WTC11 (cell line): Measurements from ENCODE around the gene GPR108. TPM values are rescaled to one million over a fixed set of nuclear protein-coding genes. Genes with fewer than 3 reads are reported as not detected.

Experiments
- ATAC-seq: fragments of 200-7000 bp; cut with Tn5 transposase; 2 replicates; pipeline ENCODE4 v1.10.0; 2021; ENCODE audit warnings: mild to moderate bottlenecking, moderate library complexity
- CTCF ChIA-PET: fragments of 300-600 bp; sonication (Branson Sonifier 250); formaldehyde crosslinking; loops from one replicate; lab custom pipeline; 2021; ENCODE audit warnings: antibody characterized with exemption; lab: Charles Lee
- POLR2A ChIA-PET: fragments of 350-600 bp; sonication (Branson Sonifier 250); formaldehyde crosslinking; loops from one replicate; lab custom pipeline; 2021; ENCODE audit warnings: antibody characterized with exemption; lab: Charles Lee
- DNase-seq: peaks from one replicate; pipeline ENCODE4 v3.0.0; 2021; ENCODE audit warnings: low spot score
- H3K27ac Mint-ChIP-seq: 2 replicates; pipeline ENCODE4 v1.8.0; 2021; ENCODE audit warnings: mixed read lengths
- H3K27me3 Mint-ChIP-seq: 2 replicates; pipeline ENCODE4 v1.8.0; 2021; ENCODE audit warnings: low read depth, mild to moderate bottlenecking, moderate library complexity, mixed read lengths
- H3K36me3 Mint-ChIP-seq: 2 replicates; pipeline ENCODE4 v1.8.0; 2021; ENCODE audit warnings: mixed read lengths
- H3K4me1 Mint-ChIP-seq: 2 replicates; pipeline ENCODE4 v1.8.0; 2022; ENCODE audit warnings: mixed read lengths
- H3K4me3 Mint-ChIP-seq: 2 replicates; pipeline ENCODE4 v1.8.0; 2021; ENCODE audit warnings: mild to moderate bottlenecking, moderate library complexity, mixed read lengths
- H3K9me3 Mint-ChIP-seq: 2 replicates; pipeline ENCODE4 v1.8.0; 2021; ENCODE audit warnings: mixed read lengths
- ATF1 ChIP-seq: sonication (generic); formaldehyde crosslinking; IDR thresholded peaks from 2 replicates; pipeline ENCODE4 v1.8.1; 2023; ENCODE audit warnings: mild to moderate bottlenecking, moderate library complexity, missing genetic modification reagents
- CREM ChIP-seq: sonication (generic); formaldehyde crosslinking; IDR thresholded peaks from 2 replicates; pipeline ENCODE4 v1.8.1; 2022; ENCODE audit warnings: mild to moderate bottlenecking, missing genetic modification reagents, moderate library complexity
- ETV6 ChIP-seq: sonication (generic); formaldehyde crosslinking; IDR thresholded peaks from 2 replicates; pipeline ENCODE4 v1.8.1; 2022; ENCODE audit warnings: mild to moderate bottlenecking, missing genetic modification reagents
- GTF2I ChIP-seq: fragments of 250-450 bp; sonication (Bioruptor Pico); conservative IDR thresholded peaks from 2 replicates; pipeline ENCODE4 v1.4.0; 2021; ENCODE audit warnings: mild to moderate bottlenecking
- HMGA2 ChIP-seq: fragments of 250-450 bp; sonication (Bioruptor Pico); IDR thresholded peaks from 2 replicates; pipeline ENCODE4 v1.4.0; 2021; ENCODE audit warnings: mild to moderate bottlenecking, moderate library complexity
- OVOL2 ChIP-seq: fragments of 250-450 bp; sonication (Bioruptor Pico); IDR thresholded peaks from 2 replicates; pipeline ENCODE4 v1.9.0; 2021; ENCODE audit warnings: mild to moderate bottlenecking, borderline replicate concordance
- RORB ChIP-seq: fragments of 250-450 bp; sonication (Bioruptor Pico); IDR thresholded peaks from 2 replicates; pipeline ENCODE4 v1.9.0; 2021; ENCODE audit warnings: mild to moderate bottlenecking
- SP1 ChIP-seq: sonication (generic); formaldehyde crosslinking; conservative IDR thresholded peaks from 2 replicates; pipeline ENCODE4 v1.8.1; 2022; ENCODE audit warnings: missing genetic modification reagents
- TP53 ChIP-seq: sonication (generic); formaldehyde crosslinking; IDR thresholded peaks from 2 replicates; pipeline ENCODE4 v1.8.1; 2023; ENCODE audit warnings: mild to moderate bottlenecking, missing genetic modification reagents
- ZBTB21 ChIP-seq: sonication (generic); formaldehyde crosslinking; IDR thresholded peaks from 2 replicates; pipeline ENCODE4 v1.8.1; 2023; ENCODE audit warnings: mild to moderate bottlenecking, missing genetic modification reagents, borderline replicate concordance
- ZNF263 ChIP-seq: sonication (generic); formaldehyde crosslinking; IDR thresholded peaks from 2 replicates; pipeline ENCODE4 v1.8.1; 2022; ENCODE audit warnings: low read depth, mild to moderate bottlenecking, moderate library complexity, missing genetic modification reagents
- ZNF671 ChIP-seq: fragments of 250-450 bp; sonication (Bioruptor Pico); IDR thresholded peaks from 2 replicates; pipeline ENCODE4 v1.8.0; 2021; ENCODE audit warnings: mild to moderate bottlenecking
- total RNA-seq: library from RNA; stranded (reverse); gene quantifications from 3 replicates; pipeline ENCODE4 v1.2.3, GENCODE V29; 2021
- TF ChIP-seq, protein P1 (sequence below): fragments of 200-600 bp; IDR thresholded peaks from 2 replicates; pipeline ENCODE4 v1.8.0; 2022; ENCODE audit warnings: antibody characterized with exemption
- TF ChIP-seq, protein P2 (sequence below): sonication (generic); formaldehyde crosslinking; IDR thresholded peaks from 2 replicates; pipeline ENCODE4 v1.8.1; 2022; ENCODE audit warnings: missing genetic modification reagents, borderline replicate concordance
- TF ChIP-seq, protein P3 (sequence below): fragments of 250-450 bp; sonication (Bioruptor Pico); IDR thresholded peaks from 2 replicates; pipeline ENCODE4 v1.8.0; 2021; ENCODE audit warnings: mild to moderate bottlenecking
- TF ChIP-seq, protein P4 (sequence below): fragments of 250-450 bp; sonication (Bioruptor Pico); IDR thresholded peaks from 2 replicates; pipeline ENCODE4 v1.9.0; 2021; ENCODE audit warnings: moderate library complexity, mild to moderate bottlenecking, inconsistent platforms, borderline replicate concordance
- TF ChIP-seq, protein P5 (sequence below): sonication (generic); formaldehyde crosslinking; IDR thresholded peaks from 2 replicates; pipeline ENCODE4 v1.8.0; 2023; ENCODE audit warnings: mild to moderate bottlenecking, missing genetic modification reagents
- TF ChIP-seq, protein P6 (sequence below): sonication (generic); formaldehyde crosslinking; IDR thresholded peaks from 2 replicates; pipeline ENCODE4 v1.8.0; 2023; ENCODE audit warnings: missing genetic modification reagents
- TF ChIP-seq, protein P7 (sequence below): sonication (generic); formaldehyde crosslinking; IDR thresholded peaks from 2 replicates; pipeline ENCODE4 v1.8.0; 2022; ENCODE audit warnings: mild to moderate bottlenecking, missing genetic modification reagents
- TF ChIP-seq, protein P8 (sequence below): sonication (generic); formaldehyde crosslinking; IDR thresholded peaks from 2 replicates; pipeline ENCODE4 v1.8.1; 2022; ENCODE audit warnings: low read depth, missing genetic modification reagents, borderline replicate concordance

Gene GPR108
- total RNA-seq, 1 experiment from 2014 or later = 48.7 TPM

DNA sequence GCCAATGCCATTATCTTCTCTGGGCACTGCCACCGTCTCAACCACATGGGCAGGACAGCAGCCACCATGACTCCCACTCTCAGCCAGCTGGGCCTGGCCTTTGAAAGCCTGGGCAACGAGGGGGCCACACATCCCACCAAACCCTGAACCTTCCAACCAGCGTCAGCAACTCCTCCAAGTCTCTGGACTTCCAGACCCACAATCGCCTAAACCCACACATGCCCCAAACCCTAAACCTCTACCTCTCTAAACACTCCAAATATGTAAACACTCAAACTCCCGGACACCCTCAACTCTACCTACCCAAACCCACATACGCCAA, 17.9 kb downstream of the GPR108 start (continued):
- TF ChIP-seq, protein P1, sequence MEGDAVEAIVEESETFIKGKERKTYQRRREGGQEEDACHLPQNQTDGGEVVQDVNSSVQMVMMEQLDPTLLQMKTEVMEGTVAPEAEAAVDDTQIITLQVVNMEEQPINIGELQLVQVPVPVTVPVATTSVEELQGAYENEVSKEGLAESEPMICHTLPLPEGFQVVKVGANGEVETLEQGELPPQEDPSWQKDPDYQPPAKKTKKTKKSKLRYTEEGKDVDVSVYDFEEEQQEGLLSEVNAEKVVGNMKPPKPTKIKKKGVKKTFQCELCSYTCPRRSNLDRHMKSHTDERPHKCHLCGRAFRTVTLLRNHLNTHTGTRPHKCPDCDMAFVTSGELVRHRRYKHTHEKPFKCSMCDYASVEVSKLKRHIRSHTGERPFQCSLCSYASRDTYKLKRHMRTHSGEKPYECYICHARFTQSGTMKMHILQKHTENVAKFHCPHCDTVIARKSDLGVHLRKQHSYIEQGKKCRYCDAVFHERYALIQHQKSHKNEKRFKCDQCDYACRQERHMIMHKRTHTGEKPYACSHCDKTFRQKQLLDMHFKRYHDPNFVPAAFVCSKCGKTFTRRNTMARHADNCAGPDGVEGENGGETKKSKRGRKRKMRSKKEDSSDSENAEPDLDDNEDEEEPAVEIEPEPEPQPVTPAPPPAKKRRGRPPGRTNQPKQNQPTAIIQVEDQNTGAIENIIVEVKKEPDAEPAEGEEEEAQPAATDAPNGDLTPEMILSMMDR = no peak
- TF ChIP-seq, protein P2, sequence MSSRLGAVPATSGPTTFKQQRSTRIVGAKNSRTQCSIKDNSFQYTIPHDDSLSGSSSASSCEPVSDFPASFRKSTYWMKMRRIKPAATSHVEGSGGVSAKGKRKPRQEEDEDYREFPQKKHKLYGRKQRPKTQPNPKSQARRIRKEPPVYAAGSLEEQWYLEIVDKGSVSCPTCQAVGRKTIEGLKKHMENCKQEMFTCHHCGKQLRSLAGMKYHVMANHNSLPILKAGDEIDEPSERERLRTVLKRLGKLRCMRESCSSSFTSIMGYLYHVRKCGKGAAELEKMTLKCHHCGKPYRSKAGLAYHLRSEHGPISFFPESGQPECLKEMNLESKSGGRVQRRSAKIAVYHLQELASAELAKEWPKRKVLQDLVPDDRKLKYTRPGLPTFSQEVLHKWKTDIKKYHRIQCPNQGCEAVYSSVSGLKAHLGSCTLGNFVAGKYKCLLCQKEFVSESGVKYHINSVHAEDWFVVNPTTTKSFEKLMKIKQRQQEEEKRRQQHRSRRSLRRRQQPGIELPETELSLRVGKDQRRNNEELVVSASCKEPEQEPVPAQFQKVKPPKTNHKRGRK (CRISPR knock-in tag) = no peak
- TF ChIP-seq ATF1 (CRISPR knock-in tag) (no peak), OVOL2 (no peak), SP1 (CRISPR knock-in tag) (no peak), ETV6 (CRISPR knock-in tag) (no peak)
- TF ChIP-seq, protein P3, sequence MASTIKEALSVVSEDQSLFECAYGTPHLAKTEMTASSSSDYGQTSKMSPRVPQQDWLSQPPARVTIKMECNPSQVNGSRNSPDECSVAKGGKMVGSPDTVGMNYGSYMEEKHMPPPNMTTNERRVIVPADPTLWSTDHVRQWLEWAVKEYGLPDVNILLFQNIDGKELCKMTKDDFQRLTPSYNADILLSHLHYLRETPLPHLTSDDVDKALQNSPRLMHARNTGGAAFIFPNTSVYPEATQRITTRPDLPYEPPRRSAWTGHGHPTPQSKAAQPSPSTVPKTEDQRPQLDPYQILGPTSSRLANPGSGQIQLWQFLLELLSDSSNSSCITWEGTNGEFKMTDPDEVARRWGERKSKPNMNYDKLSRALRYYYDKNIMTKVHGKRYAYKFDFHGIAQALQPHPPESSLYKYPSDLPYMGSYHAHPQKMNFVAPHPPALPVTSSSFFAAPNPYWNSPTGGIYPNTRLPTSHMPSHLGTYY (CRISPR knock-in tag) = no peak
- TF ChIP-seq, protein P4, sequence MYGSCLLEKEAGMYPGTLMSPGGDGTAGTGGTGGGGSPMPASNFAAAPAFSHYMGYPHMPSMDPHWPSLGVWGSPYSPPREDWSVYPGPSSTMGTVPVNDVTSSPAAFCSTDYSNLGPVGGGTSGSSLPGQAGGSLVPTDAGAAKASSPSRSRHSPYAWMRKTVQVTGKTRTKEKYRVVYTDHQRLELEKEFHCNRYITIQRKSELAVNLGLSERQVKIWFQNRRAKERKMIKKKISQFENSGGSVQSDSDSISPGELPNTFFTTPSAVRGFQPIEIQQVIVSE (CRISPR knock-in tag) = no peak

DNA sequence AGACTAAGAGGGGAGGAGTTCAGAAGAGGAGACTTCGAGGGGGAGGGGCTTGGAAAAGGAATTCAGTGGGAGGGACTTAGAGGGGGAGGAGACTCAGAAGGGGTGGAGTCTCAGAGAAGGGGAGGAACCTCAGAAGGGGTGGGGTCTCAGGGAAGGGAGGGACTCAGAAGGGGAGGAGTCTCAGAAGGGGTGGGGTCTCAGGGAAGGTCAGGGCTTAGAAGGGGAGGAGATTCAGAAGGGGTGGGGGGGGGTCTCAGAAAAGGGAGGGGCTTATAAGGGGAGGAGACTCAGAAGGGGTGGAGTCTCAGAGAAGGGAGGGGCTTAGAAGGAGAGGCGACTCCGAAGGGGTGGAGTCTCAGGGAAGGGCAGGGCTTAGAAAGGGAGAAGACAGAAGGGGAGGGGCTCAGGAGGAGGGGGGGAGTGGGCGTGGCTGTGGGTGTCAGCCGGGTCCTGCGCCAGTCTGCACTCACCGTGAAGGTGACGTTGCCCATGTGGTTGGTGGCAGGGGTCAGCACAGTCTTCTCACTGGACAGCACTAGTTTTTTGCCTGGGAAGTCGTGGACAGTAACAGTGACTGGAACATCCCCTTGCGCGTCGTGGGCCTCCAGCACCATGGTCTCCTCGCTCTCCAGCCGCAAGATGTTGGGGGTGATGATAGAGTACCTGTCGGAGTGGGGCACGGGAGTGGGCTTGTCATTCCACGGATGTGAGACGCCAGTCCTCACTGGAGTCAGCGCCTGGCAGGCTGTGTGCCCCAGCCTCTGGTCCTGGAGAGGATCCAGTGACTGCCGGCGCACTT, 18.4 kb downstream of the GPR108 start:
- Mint-ChIP-seq H3K9me3 (peaks cover 8% of the 10 kb centered on the region), H3K27me3 (peaks cover 4% of the 10 kb centered on the region; the same call in 1 of the 2 replicates), H3K27ac (no peak overlapping the region), H3K4me1 (peaks cover 16% of the 10 kb centered on the region), H3K4me3 (no peak overlapping the region), H3K36me3 (no peaks in the 10 kb centered on the region)
- ATAC-seq (peak; percentile 76), DNase-seq (peak; percentile 78)
- TF ChIP-seq TP53 (CRISPR knock-in tag) = no peak
- TF ChIP-seq, protein P5, sequence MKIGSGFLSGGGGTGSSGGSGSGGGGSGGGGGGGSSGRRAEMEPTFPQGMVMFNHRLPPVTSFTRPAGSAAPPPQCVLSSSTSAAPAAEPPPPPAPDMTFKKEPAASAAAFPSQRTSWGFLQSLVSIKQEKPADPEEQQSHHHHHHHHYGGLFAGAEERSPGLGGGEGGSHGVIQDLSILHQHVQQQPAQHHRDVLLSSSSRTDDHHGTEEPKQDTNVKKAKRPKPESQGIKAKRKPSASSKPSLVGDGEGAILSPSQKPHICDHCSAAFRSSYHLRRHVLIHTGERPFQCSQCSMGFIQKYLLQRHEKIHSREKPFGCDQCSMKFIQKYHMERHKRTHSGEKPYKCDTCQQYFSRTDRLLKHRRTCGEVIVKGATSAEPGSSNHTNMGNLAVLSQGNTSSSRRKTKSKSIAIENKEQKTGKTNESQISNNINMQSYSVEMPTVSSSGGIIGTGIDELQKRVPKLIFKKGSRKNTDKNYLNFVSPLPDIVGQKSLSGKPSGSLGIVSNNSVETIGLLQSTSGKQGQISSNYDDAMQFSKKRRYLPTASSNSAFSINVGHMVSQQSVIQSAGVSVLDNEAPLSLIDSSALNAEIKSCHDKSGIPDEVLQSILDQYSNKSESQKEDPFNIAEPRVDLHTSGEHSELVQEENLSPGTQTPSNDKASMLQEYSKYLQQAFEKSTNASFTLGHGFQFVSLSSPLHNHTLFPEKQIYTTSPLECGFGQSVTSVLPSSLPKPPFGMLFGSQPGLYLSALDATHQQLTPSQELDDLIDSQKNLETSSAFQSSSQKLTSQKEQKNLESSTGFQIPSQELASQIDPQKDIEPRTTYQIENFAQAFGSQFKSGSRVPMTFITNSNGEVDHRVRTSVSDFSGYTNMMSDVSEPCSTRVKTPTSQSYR (CRISPR knock-in tag) = no peak
- TF ChIP-seq HMGA2 (CRISPR knock-in tag) = no peak
- no peak for TF ChIP-seq RORB (CRISPR knock-in tag)
- TF ChIP-seq, protein P6, sequence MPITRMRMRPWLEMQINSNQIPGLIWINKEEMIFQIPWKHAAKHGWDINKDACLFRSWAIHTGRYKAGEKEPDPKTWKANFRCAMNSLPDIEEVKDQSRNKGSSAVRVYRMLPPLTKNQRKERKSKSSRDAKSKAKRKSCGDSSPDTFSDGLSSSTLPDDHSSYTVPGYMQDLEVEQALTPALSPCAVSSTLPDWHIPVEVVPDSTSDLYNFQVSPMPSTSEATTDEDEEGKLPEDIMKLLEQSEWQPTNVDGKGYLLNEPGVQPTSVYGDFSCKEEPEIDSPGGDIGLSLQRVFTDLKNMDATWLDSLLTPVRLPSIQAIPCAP = no peak
- TF ChIP-seq, protein P7, sequence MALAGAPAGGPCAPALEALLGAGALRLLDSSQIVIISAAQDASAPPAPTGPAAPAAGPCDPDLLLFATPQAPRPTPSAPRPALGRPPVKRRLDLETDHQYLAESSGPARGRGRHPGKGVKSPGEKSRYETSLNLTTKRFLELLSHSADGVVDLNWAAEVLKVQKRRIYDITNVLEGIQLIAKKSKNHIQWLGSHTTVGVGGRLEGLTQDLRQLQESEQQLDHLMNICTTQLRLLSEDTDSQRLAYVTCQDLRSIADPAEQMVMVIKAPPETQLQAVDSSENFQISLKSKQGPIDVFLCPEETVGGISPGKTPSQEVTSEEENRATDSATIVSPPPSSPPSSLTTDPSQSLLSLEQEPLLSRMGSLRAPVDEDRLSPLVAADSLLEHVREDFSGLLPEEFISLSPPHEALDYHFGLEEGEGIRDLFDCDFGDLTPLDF = no peak
- TF ChIP-seq GTF2I (CRISPR knock-in tag) = no peak
- no peak for TF ChIP-seq ZBTB21 (CRISPR knock-in tag)
- TF ChIP-seq ZNF671 (CRISPR knock-in tag) = no peak
- no peak for TF ChIP-seq CREM (CRISPR knock-in tag)
- TF ChIP-seq ZNF263 (CRISPR knock-in tag) = no peak
- TF ChIP-seq, protein P8, sequence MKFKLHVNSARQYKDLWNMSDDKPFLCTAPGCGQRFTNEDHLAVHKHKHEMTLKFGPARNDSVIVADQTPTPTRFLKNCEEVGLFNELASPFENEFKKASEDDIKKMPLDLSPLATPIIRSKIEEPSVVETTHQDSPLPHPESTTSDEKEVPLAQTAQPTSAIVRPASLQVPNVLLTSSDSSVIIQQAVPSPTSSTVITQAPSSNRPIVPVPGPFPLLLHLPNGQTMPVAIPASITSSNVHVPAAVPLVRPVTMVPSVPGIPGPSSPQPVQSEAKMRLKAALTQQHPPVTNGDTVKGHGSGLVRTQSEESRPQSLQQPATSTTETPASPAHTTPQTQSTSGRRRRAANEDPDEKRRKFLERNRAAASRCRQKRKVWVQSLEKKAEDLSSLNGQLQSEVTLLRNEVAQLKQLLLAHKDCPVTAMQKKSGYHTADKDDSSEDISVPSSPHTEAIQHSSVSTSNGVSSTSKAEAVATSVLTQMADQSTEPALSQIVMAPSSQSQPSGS (CRISPR knock-in tag) = no peak
- CTCF ChIA-PET = interaction anchor here (1.5 kb wide), 1 partner anchor 15 kb away, joined by 3 read pairs; no protein-coding TSS in a partner anchor
- POLR2A ChIA-PET = no interaction called here
